Tibial artery (tissue), 4 donors: ENCODE measurements around the gene ATP6AP1.

ENCODE experiments used
- DNase-seq, 2 donors: peaks; one replicate each; pipeline ENCODE4 v3.0.0-alpha.2; 2019
- H3K27ac ChIP-seq, 2 donors: fragments of 200-600 bp; sonication (generic) in 1 of 2; 1 replicate in 1 of 2; 2 replicates in 1 of 2; pipeline ENCODE4 v1.5.1; 2018 to 2019; ENCODE audit warnings: mild to moderate bottlenecking in 1 of 2
- H3K27me3 ChIP-seq, 2 donors: fragments of 200-600 bp; sonication (generic) in 1 of 2; one replicate each; pipeline versions ENCODE4 v1.5.1 to v1.6.0; 2016 to 2019
- H3K36me3 ChIP-seq, 3 donors: fragments of 200-600 bp; sonication (generic) in 2 of 3; one replicate each; pipeline ENCODE4 v1.5.1; 2016 to 2019; ENCODE audit warnings: mild to moderate bottlenecking in 2 of 3
- H3K4me1 ChIP-seq, 4 donors: fragments of 200-600 bp; sonication (generic) in 2 of 4; 1 replicate in 3 of 4; 2 replicates in 1 of 4; pipeline ENCODE4 v1.5.1; 2016 to 2019
- H3K4me3 ChIP-seq, 2 donors: fragments of 200-600 bp; sonication (generic) in 1 of 2; 1 replicate in 1 of 2; 2 replicates in 1 of 2; pipeline ENCODE4 v1.5.1; 2018 to 2019; ENCODE audit warnings: mild to moderate bottlenecking in 2 of 2
- H3K9me3 ChIP-seq, 3 donors: fragments of 200-600 bp; sonication (generic) in 1 of 3; one replicate each; pipeline ENCODE4 v1.5.1; 2016 to 2019
- CTCF ChIP-seq, 2 experiments: fragments of 200-600 bp in 1 of 2; fragments of 450-650 bp in 1 of 2; IDR thresholded peaks; one replicate each; pipeline ENCODE4 v1.5.1; 2017 to 2019; ENCODE audit warnings: antibody characterized with exemption in 2 of 2, mild to moderate bottlenecking in 1 of 2, moderate library complexity in 1 of 2
- intact Hi-C: fragments of 100-400 bp; cut with DNase I; formaldehyde crosslinking; loops from one replicate; pipeline ENCODE4 v1.15.0; 2023; ENCODE audit warnings: low total_unique reads

Gene ATP6AP1

GRCh38 chrX:154470434-154470833 lies 42.0 kb downstream of the ATP6AP1 start:
- Histone ChIP-seq H3K27me3 (no peaks in the 10 kb centered on the region), H3K4me3 (no peak overlapping the region), H3K36me3 (peaks cover 13 to 86% (median 55%) of the 10 kb centered on the region in 3 donors), H3K9me3 (no peaks in the 10 kb centered on the region), H3K27ac (no peak overlapping the region), H3K4me1 (no peaks in the 10 kb centered on the region)
- TF ChIP-seq CTCF (IDR thresholded peaks at IDR 0.05), result no peak
- intact Hi-C loops, result no loop called here
- DNase-seq, result no peak

- DNase-seq, result no peak
- Histone ChIP-seq H3K36me3 (peaks cover 11 to 80% (median 55%) of the 10 kb centered on the region in 3 donors), H3K9me3 (no peaks in the 10 kb centered on the region), H3K4me1 (no peaks in the 10 kb centered on the region), H3K27ac (no peak overlapping the region), H3K27me3 (no peaks in the 10 kb centered on the region), H3K4me3 (no peak overlapping the region)
- no peak for TF ChIP-seq CTCF (IDR thresholded peaks at IDR 0.05)
- intact Hi-C loops, result no loop called here
These were observed 42.6 kb downstream of the ATP6AP1 start for GRCh38 chrX:154470914-154471568.

- H3K36me3 ChIP-seq, result peaks cover 4 to 70% (median 45%) of the 10 kb centered on the region in 3 donors
- no peaks in the 10 kb centered on the region for H3K27me3 ChIP-seq
- intact Hi-C loops, result no loop called here
- DNase-seq, result no peak
- H3K27ac ChIP-seq, result no peak overlapping the region
- H3K9me3 ChIP-seq, result no peaks in the 10 kb centered on the region
- no peaks in the 10 kb centered on the region for H3K4me1 ChIP-seq
- TF ChIP-seq CTCF (IDR thresholded peaks at IDR 0.05), result no peak
- no peak overlapping the region for H3K4me3 ChIP-seq
These were observed 43.6 kb downstream of the ATP6AP1 start for GRCh38 chrX:154471839-154472684.

GRCh38 chrX:154472685-154473632 lies 44.5 kb downstream of the ATP6AP1 start:
- Histone ChIP-seq H3K27ac (no peak overlapping the region), H3K9me3 (no peaks in the 10 kb centered on the region), H3K4me1 (peaks cover 0 to 3% (median under 1%) of the 10 kb centered on the region in 4 donors), H3K27me3 (no peaks in the 10 kb centered on the region), H3K36me3 (peaks cover 4 to 61% (median 36%) of the 10 kb centered on the region in 3 donors), H3K4me3 (no peak overlapping the region)
- intact Hi-C loops, result no loop called here
- DNase-seq, result no peak
- TF ChIP-seq CTCF (IDR thresholded peaks at IDR 0.05), result no peak

GRCh38 chrX:154473683-154474082 lies 45.2 kb downstream of the ATP6AP1 start:
- Histone ChIP-seq H3K4me3 (no peak overlapping the region), H3K27ac (no peak overlapping the region), H3K9me3 (no peaks in the 10 kb centered on the region), H3K36me3 (peaks cover 4 to 54% (median 31%) of the 10 kb centered on the region in 3 donors), H3K27me3 (no peaks in the 10 kb centered on the region), H3K4me1 (peaks cover 0 to 8% (median 2%) of the 10 kb centered on the region in 4 donors)
- no peak for TF ChIP-seq CTCF (IDR thresholded peaks at IDR 0.05)
- DNase-seq, result no peak
- intact Hi-C loops, result no loop called here
